Measurements from ENCODE around the gene NOX5.

Gene NOX5

DNA sequence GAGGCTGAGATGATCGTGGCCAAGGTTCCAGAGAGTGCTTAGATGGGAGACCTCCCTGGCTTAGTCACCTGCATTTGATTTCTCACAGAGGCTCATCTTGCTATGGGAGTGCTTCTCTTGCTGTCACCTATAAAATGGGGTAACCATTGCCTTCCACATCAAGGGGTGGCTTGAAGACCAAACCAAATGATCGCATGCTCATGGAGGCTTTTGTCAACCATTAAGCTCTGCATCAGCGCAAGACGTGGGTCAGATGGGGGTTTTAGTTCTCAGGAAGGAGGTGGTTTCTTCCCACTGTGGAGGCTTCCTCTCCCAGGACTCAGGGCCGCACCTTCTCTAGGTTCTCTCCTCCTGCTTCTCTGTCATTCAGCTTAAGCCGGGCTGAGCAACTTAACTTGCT is 27.4 kb upstream of the NOX5 start:
- ChIA-PET CTCF (no interaction called here), POLR2A (no interaction called here)

DNA sequence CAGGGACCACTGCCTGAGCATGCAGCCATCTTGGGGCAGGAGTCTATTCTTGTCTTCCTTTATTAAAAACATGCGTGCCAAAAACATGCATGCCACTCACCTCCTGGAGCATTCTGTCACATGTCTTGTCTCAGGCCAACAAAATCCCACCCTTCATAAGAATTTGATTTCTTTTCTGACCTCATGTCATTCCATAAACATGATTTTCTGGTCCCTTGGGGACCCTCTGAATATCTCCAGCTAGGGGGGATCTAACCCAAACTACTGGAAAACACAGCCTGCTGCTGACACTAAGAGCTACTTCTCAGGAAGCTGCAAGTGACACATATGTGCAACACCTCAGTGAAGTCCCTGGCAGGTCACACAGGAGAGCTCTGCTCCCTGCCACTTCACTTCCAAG is 26.8 kb upstream of the NOX5 start:
- no peak for DNase-seq (ENCODE audit: extremely low spot score)
- no peak for TF ChIP-seq CTBP1 (IDR thresholded peaks at IDR 0.05; ENCODE audit: borderline replicate concordance)
- no peak for TF ChIP-seq SP1 (IDR thresholded peaks at IDR 0.05)
- no peak for TF ChIP-seq LEF1 (IDR thresholded peaks at IDR 0.05; ENCODE audit: borderline replicate concordance)
- TF ChIP-seq BHLHE40 (IDR thresholded peaks at IDR 0.05; ENCODE audit: borderline replicate concordance), result no peak
- TF ChIP-seq L3MBTL2 (conservative IDR thresholded peaks at IDR 0.05), result no peak
- TF ChIP-seq FOXA1 (IDR thresholded peaks at IDR 0.05), result no peak
- no peak for TF ChIP-seq FOXM1 (IDR thresholded peaks at IDR 0.05; ENCODE audit: borderline replicate concordance)
- TF ChIP-seq, protein P1, sequence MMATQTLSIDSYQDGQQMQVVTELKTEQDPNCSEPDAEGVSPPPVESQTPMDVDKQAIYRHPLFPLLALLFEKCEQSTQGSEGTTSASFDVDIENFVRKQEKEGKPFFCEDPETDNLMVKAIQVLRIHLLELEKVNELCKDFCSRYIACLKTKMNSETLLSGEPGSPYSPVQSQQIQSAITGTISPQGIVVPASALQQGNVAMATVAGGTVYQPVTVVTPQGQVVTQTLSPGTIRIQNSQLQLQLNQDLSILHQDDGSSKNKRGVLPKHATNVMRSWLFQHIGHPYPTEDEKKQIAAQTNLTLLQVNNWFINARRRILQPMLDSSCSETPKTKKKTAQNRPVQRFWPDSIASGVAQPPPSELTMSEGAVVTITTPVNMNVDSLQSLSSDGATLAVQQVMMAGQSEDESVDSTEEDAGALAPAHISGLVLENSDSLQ (IDR thresholded peaks at IDR 0.05), result no peak
- no peak for TF ChIP-seq NFRKB (IDR thresholded peaks at IDR 0.05)
- TF ChIP-seq ELF4 (IDR thresholded peaks at IDR 0.05), result no peak
- TF ChIP-seq FOXK2 (IDR thresholded peaks at IDR 0.05), result no peak
- no peak for TF ChIP-seq HDGF (IDR thresholded peaks at IDR 0.05; ENCODE audit: borderline replicate concordance)
- no peak for TF ChIP-seq ZNF384 (IDR thresholded peaks at IDR 0.05)
- no peak for TF ChIP-seq TARDBP (IDR thresholded peaks at IDR 0.05)
- TF ChIP-seq SUZ12 (IDR thresholded peaks at IDR 0.05), result no peak
- TF ChIP-seq ARNT (IDR thresholded peaks at IDR 0.05), result no peak
- ChIA-PET POLR2A (no interaction called here), CTCF (no interaction called here)

More for the DNA sequence above, 27.4 kb upstream of the NOX5 start:
- DNase-seq (ENCODE audit: extremely low spot score), result no peak
- TF ChIP-seq SUZ12 (IDR thresholded peaks at IDR 0.05) (no peak), ARNT (IDR thresholded peaks at IDR 0.05) (no peak), L3MBTL2 (conservative IDR thresholded peaks at IDR 0.05) (no peak), NFRKB (IDR thresholded peaks at IDR 0.05) (no peak), ELF4 (IDR thresholded peaks at IDR 0.05) (no peak), FOXK2 (IDR thresholded peaks at IDR 0.05) (no peak), BHLHE40 (IDR thresholded peaks at IDR 0.05; ENCODE audit: borderline replicate concordance) (no peak), LEF1 (IDR thresholded peaks at IDR 0.05; ENCODE audit: borderline replicate concordance) (no peak), SP1 (IDR thresholded peaks at IDR 0.05) (no peak), CTBP1 (IDR thresholded peaks at IDR 0.05; ENCODE audit: borderline replicate concordance) (no peak)

DNA sequence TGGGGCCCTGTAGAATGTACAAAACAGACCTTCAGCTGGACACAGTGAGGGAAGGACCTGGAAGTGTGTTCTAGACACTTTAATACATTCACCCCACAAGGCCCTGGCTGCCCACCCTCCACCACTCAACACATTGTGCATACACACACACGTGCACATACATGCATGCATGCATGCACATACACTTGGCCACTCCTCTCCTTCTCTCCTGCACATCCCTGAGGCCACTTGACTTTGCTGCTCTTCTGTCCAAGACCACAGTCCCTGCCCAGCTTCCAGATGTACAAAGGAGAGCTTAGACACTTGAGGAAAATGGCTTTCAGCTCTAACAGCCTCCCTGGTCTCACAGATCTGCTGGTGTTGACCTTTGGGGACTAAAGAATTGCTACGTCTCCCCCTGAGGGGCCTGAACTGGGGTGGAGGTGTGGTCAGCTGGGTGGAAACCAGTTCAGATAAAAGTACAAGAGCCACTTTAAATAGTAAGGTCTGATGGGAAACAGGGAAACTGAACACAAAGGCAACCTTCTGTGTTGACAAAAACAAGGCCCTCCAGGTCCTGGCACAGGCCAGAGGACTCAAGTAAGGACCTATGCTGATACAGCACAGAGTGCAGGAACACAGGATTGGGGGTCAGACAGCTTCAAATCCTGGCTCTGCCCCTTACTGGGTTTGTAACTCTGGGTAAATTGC is 24.8 kb upstream of the NOX5 start:
- ChIA-PET POLR2A (no interaction called here), CTCF (interaction anchor here (1.7 kb wide), 1 partner anchor 42 kb away, joined by 5 read pairs; no protein-coding TSS in a partner anchor)
- DNase-seq (ENCODE audit: extremely low spot score), result no peak
- TF ChIP-seq ZNF384 (IDR thresholded peaks at IDR 0.05) (no peak), SUZ12 (IDR thresholded peaks at IDR 0.05) (no peak), TARDBP (IDR thresholded peaks at IDR 0.05) (no peak), NFRKB (IDR thresholded peaks at IDR 0.05) (no peak), FOXA1 (IDR thresholded peaks at IDR 0.05) (no peak), ARNT (IDR thresholded peaks at IDR 0.05) (no peak), L3MBTL2 (conservative IDR thresholded peaks at IDR 0.05) (no peak), FOXK2 (IDR thresholded peaks at IDR 0.05) (no peak), HDGF (IDR thresholded peaks at IDR 0.05; ENCODE audit: borderline replicate concordance) (no peak), CTBP1 (IDR thresholded peaks at IDR 0.05; ENCODE audit: borderline replicate concordance) (no peak), SP1 (IDR thresholded peaks at IDR 0.05) (no peak), ELF4 (IDR thresholded peaks at IDR 0.05) (no peak), LEF1 (IDR thresholded peaks at IDR 0.05; ENCODE audit: borderline replicate concordance) (no peak), FOXM1 (IDR thresholded peaks at IDR 0.05; ENCODE audit: borderline replicate concordance) (no peak), BHLHE40 (IDR thresholded peaks at IDR 0.05; ENCODE audit: borderline replicate concordance) (no peak)

DNA sequence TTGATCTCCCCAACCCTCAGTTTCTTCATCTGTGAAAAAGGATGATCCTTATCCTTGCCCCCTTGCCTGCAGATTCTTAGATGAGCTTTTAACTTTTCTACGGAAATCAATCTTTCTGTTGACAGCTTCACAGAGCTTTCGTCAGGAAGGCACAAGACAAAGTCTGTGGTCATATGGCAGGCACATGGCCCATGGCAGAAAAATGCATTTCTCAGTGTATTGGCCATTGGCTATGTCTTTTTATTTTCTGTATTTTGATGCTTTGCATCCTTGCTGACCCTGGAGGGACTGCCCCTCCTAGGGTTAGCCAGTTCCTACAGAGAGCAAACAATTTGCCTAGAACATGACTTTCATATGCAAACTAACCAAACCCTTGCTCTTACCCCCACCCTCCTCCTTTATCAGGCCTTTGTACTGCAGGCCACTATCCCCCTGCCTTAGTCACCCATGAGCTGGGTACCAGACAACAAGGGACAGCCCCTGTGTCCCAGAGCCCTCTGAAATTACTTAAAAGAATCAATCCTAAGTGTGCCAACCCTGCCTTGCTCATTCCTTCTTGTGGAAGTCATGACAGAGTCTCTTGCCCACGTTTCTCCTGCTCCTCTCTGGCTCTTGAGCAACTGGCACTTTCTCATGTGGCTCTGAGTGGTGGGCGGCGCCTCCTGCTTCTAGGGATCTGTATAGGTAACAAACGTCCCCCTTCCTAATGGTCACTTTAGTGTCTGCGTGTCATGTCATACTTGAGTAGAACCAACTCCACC is 24.1 kb upstream of the NOX5 start:
- ChIA-PET CTCF (interaction anchor here (1.0 to 1.7 kb wide), 2 partner anchors 41 to 65 kb away, joined by 4 to 5 read pairs; no protein-coding TSS in a partner anchor), POLR2A (no interaction called here)
- DNase-seq (ENCODE audit: extremely low spot score), result no peak
- TF ChIP-seq ARNT (IDR thresholded peaks at IDR 0.05) (no peak), FOXM1 (IDR thresholded peaks at IDR 0.05; ENCODE audit: borderline replicate concordance) (no peak), TARDBP (IDR thresholded peaks at IDR 0.05) (no peak), CTBP1 (IDR thresholded peaks at IDR 0.05; ENCODE audit: borderline replicate concordance) (no peak), ZNF384 (IDR thresholded peaks at IDR 0.05) (no peak), LEF1 (IDR thresholded peaks at IDR 0.05; ENCODE audit: borderline replicate concordance) (no peak), ELF4 (IDR thresholded peaks at IDR 0.05) (no peak), SP1 (IDR thresholded peaks at IDR 0.05) (no peak), HDGF (IDR thresholded peaks at IDR 0.05; ENCODE audit: borderline replicate concordance) (no peak), SUZ12 (IDR thresholded peaks at IDR 0.05) (no peak), FOXA1 (IDR thresholded peaks at IDR 0.05) (no peak), L3MBTL2 (conservative IDR thresholded peaks at IDR 0.05) (no peak), NFRKB (IDR thresholded peaks at IDR 0.05) (no peak)
- TF ChIP-seq, protein P1 (IDR thresholded peaks at IDR 0.05), result no peak

DNA sequence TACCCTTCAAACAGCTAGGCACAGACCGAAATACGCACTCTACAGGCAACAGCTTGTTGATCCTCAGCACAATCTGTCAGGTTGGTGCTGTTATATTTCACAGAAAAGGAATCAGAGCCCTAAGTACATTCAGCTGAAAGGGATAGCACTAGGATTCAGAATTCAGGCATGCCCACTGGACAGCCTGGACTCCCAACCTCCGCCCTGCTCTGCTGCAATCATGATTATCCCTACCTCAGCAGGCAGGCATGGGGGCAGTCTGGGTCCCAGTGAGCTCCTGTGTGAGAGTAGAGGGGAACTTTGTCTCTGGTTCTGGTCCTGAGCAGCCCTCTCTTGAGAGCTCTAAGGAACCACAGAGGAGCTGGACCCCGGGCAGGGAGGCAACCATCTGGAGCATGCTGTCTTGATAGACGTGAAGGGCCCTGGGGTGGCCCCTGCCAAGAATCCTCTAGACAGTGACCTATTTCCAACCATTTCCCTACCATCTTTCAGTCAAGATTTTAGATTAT is 23.4 kb upstream of the NOX5 start:
- DNase-seq (ENCODE audit: extremely low spot score), result no peak
- ChIA-PET POLR2A (interaction anchor here (1.3 kb wide), 1 partner anchor 10 kb away, joined by 4 read pairs; no protein-coding TSS in a partner anchor), CTCF (interaction anchor here (1.0 to 1.7 kb wide), 2 partner anchors 41 to 66 kb away, joined by 4 to 5 read pairs; no protein-coding TSS in a partner anchor)
- TF ChIP-seq ZNF384 (IDR thresholded peaks at IDR 0.05), result no peak
- TF ChIP-seq CTBP1 (IDR thresholded peaks at IDR 0.05; ENCODE audit: borderline replicate concordance), result no peak
- TF ChIP-seq FOXA1 (IDR thresholded peaks at IDR 0.05), result no peak
- no peak for TF ChIP-seq L3MBTL2 (conservative IDR thresholded peaks at IDR 0.05)
- TF ChIP-seq, protein P1 (IDR thresholded peaks at IDR 0.05), result no peak
- no peak for TF ChIP-seq BHLHE40 (IDR thresholded peaks at IDR 0.05; ENCODE audit: borderline replicate concordance)
- no peak for TF ChIP-seq ELF4 (IDR thresholded peaks at IDR 0.05)
- TF ChIP-seq TARDBP (IDR thresholded peaks at IDR 0.05), result no peak
- no peak for TF ChIP-seq SP1 (IDR thresholded peaks at IDR 0.05)
- TF ChIP-seq NFRKB (IDR thresholded peaks at IDR 0.05), result no peak
- no peak for TF ChIP-seq HDGF (IDR thresholded peaks at IDR 0.05; ENCODE audit: borderline replicate concordance)
- no peak for TF ChIP-seq FOXK2 (IDR thresholded peaks at IDR 0.05)
- no peak for TF ChIP-seq SUZ12 (IDR thresholded peaks at IDR 0.05)

Data from HEK293T (cell line).